ENCODE results near the gene AKR1C4. TPM values are rescaled to one million over a fixed set of nuclear protein-coding genes. Genes with fewer than 3 reads are reported as not detected.
A peak's percentile ranks its signal among the peaks of the same experiment; 100 is the strongest.

Gene AKR1C4
- polyA plus RNA-seq, 2 of the 4 experiments (the other 2 are of a cell fraction): 0.37 to 1.2 TPM

DNA sequence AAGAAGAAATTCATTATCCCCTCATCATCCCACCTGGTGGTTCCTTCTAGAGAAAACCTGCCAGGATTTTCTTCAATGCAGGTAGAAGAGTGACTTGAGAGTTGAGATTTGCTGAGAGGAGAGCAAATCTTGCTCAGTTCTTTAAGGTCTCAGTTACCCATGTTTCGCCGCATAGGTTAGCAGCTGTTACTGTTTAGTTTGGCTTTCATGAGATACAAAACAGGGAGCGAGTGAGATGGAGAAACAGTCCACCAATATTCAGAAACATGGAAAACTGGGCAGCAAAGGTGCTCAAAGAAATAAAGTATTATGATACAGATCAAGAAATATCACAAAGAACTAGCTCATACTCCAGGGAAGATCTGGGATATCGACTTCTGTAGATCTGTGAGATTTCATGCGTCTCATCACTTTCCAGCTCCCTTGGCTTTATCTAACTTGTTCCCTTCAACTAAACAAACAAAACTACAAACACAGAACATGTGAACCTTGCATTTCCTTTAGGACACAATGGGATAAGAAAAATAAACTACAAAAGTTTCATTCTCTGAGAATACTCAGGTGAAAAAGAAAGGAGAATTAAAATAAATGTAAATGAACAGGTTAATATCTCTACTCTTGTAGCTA lies 63.4 kb downstream of the AKR1C4 start:
- no peak for FAIRE-seq
- Histone ChIP-seq H3K4me3 (no peak overlapping the region), H3K9me3 (no peaks in the 10 kb centered on the region), H3K4me2 (no peak overlapping the region), H3K27ac (no peak overlapping the region), H3K4me1 (no peaks in the 10 kb centered on the region)
- no peak for DNase-seq (ENCODE audit: low read depth in 1 of 2, low spot score in 1 of 2)
- ChIA-PET POLR2A (no interaction called here), CTCF (interaction anchor here (1.5 kb wide), 2 partner anchors 23 to 49 kb away, joined by 5 read pairs; no protein-coding TSS in a partner anchor)
- TF ChIP-seq HOXA7 (CRISPR knock-in tag; IDR thresholded peaks at IDR 0.05) (no peak), FOXS1 (CRISPR knock-in tag; IDR thresholded peaks at IDR 0.05) (no peak), NFE2L2 (conservative IDR thresholded peaks at IDR 0.05; ENCODE audit: low read length) (no peak), CHD2 (IDR thresholded peaks at IDR 0.05; ENCODE audit: low read length, partially characterized antibody) (no peak), CBX2 (IDR thresholded peaks at IDR 0.05; ENCODE audit: borderline replicate concordance, low read depth) (no peak), CHD4 (IDR thresholded peaks at IDR 0.05; ENCODE audit: borderline replicate concordance) (no peak), TFCP2L1 (CRISPR knock-in tag; IDR thresholded peaks at IDR 0.05) (no peak), ZC3H11A (IDR thresholded peaks at IDR 0.05) (no peak), MAZ (IDR thresholded peaks at IDR 0.05; ENCODE audit: borderline replicate concordance, low read depth, low read length) (no peak), HOXB5 (CRISPR knock-in tag; IDR thresholded peaks at IDR 0.05) (no peak)
- ATAC-seq: no peak
- 95% methylated on average over 5 of the region's 5 CpGs for WGBS (ENCODE audit: missing lambda C conversion rate)

DNA sequence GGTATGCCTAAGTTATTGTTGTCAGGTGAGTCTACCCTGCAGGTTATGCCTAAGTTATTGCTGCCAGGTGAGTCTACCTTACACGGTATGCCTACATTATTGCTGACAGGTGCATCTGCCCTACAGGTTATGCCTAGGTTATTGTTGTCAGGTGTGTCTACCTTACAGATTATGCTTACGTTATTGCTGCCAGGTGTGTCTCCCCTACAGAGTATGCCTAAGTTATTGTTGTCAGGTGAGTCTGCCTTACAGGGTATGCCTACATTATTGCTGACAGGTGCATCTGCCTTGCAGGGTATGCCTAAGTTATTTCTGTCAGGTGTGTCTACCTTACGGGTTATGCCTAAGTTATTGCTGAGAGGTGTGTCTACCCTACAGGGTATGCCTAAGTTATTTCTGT lies 64.2 kb downstream of the AKR1C4 start:
- FAIRE-seq: no peak
- Histone ChIP-seq H3K4me3 (no peak overlapping the region), H3K4me1 (0 out of 3 replicates have a peak, but pooled peaks cover 3% of the 10 kb centered on the region), H3K4me2 (no peak overlapping the region), H3K27ac (no peak overlapping the region), H3K9me3 (peaks cover 2% of the 10 kb centered on the region)
- no peak for DNase-seq (ENCODE audit: low read depth in 1 of 2, low spot score in 1 of 2)
- POLR2A ChIA-PET: no interaction called here
- WGBS (ENCODE audit: missing lambda C conversion rate): 92% methylated on average over 3 of the region's 3 CpGs
- no peak for TF ChIP-seq JUN (IDR thresholded peaks at IDR 0.05)
- TF ChIP-seq TFCP2L1 (CRISPR knock-in tag; IDR thresholded peaks at IDR 0.05): no peak
- peak; percentile 29 for TF ChIP-seq MAFK (IDR thresholded peaks at IDR 0.05; ENCODE audit: partially characterized antibody)
- CTCF ChIA-PET: interaction anchor here (1.5 kb wide), 1 partner anchor 22 kb away, joined by 5 read pairs; no protein-coding TSS in a partner anchor
- ATAC-seq: no peak; a peak in 1 of 6 replicates

DNA sequence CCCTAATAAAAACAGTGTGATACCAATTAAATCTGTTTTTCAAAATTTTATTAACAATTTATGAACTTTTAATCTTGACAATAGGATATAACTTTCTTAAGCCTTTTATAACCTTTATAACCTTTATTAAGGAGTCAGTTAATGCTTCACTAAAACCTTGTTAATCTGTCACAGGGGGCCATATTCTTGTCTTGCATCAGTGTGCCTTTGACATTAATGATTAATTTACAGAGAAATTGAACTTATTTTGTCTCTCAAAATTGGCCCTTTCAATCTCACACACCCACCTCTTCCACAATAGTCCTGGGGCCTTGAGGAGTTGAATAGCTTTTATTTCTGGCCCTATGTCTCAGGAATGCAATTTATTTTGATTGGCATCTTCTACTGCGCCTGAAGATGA lies 68.5 kb downstream of the AKR1C4 start:
- Histone ChIP-seq H3K27ac (no peak overlapping the region), H3K4me3 (no peak overlapping the region), H3K9me3 (peaks cover 23% of the 10 kb centered on the region), H3K4me2 (no peak overlapping the region), H3K4me1 (peaks cover 15% of the 10 kb centered on the region; the same call in 2 of the 3 replicates)
- CTCF ChIA-PET: no interaction called here
- FAIRE-seq (peak; percentile 13), ATAC-seq (no peak), DNase-seq (ENCODE audit: low read depth in 1 of 2, low spot score in 1 of 2) (no peak)
- POLR2A ChIA-PET: no interaction called here
- TF ChIP-seq HOXB13 (CRISPR knock-in tag; IDR thresholded peaks at IDR 0.05; ENCODE audit: low read depth) (no peak), NR3C1 (IDR thresholded peaks at IDR 0.05) (no peak), CHD2 (IDR thresholded peaks at IDR 0.05; ENCODE audit: low read length, partially characterized antibody) (no peak), KDM5A (IDR thresholded peaks at IDR 0.05) (no peak), FOXS1 (CRISPR knock-in tag; IDR thresholded peaks at IDR 0.05) (no peak)
- WGBS (ENCODE audit: missing lambda C conversion rate): 97% methylated on average over 1 of the region's 1 CpG

DNA sequence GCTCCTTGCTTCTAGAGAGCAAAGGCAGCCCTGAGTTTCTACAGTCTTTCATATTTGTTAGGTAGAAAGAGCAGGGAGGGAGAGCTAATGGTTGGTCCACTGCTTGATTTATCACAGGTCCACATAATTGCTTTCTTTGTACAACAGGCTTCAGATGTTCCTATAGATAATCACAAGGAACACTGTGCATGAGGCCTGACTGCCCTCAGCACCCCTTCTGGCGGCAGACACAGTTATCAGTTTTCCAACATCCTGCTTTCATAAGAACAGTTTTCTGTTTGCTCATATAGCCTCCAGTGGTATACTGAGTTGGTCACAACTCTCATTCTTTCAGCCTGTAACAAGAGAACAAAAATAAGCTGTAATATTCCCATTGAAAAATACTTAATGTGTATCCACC lies 69.7 kb downstream of the AKR1C4 start:
- Histone ChIP-seq H3K4me2 (no peak overlapping the region), H3K4me3 (no peak overlapping the region), H3K27ac (no peak overlapping the region), H3K9me3 (peaks cover 23% of the 10 kb centered on the region), H3K4me1 (peaks cover 15% of the 10 kb centered on the region; the same call in 2 of the 3 replicates)
- no peak for FAIRE-seq
- no peak for ATAC-seq
- TF ChIP-seq, protein P1, sequence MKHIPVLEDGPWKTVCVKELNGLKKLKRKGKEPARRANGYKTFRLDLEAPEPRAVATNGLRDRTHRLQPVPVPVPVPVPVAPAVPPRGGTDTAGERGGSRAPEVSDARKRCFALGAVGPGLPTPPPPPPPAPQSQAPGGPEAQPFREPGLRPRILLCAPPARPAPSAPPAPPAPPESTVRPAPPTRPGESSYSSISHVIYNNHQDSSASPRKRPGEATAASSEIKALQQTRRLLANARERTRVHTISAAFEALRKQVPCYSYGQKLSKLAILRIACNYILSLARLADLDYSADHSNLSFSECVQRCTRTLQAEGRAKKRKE (CRISPR knock-in tag; IDR thresholded peaks at IDR 0.05; ENCODE audit: low read depth): no peak
- TF ChIP-seq FOXS1 (CRISPR knock-in tag; IDR thresholded peaks at IDR 0.05) (no peak), CBX8 (IDR thresholded peaks at IDR 0.05) (no peak), FOSL2 (IDR thresholded peaks at IDR 0.05) (no peak), FOSL2 (CRISPR knock-in tag; IDR thresholded peaks at IDR 0.05) (no peak), HOXB13 (CRISPR knock-in tag; IDR thresholded peaks at IDR 0.05; ENCODE audit: low read depth) (no peak)
- DNase-seq (ENCODE audit: low read depth in 1 of 2, low spot score in 1 of 2): no peak
- ChIA-PET CTCF (interaction anchor here (1.3 kb wide), 1 partner anchor 17 kb away, joined by 3 read pairs; no protein-coding TSS in a partner anchor), POLR2A (no interaction called here)
- 95% methylated on average over 1 of the region's 1 CpG for WGBS (ENCODE audit: missing lambda C conversion rate)
